AG10803 (cell line): ENCODE data around the gene MYL6.

Experiments used
- DNase-seq: peaks from one replicate; pipeline ENCODE4 v3.0.0; 2010; ENCODE audit warnings: low read depth
- H3K4me3 ChIP-seq: 2 replicates; pipeline ENCODE4 v1.5.1; 2011; ENCODE audit warnings: mild to moderate bottlenecking, low read length, control low read depth
- TF ChIP-seq, protein P1 (sequence below): conservative IDR thresholded peaks from 2 replicates; pipeline ENCODE4 v1.5.1; 2011; ENCODE audit warnings: mild to moderate bottlenecking, low read length, control low read depth, inconsistent platforms

MYL6 gene

DNA sequence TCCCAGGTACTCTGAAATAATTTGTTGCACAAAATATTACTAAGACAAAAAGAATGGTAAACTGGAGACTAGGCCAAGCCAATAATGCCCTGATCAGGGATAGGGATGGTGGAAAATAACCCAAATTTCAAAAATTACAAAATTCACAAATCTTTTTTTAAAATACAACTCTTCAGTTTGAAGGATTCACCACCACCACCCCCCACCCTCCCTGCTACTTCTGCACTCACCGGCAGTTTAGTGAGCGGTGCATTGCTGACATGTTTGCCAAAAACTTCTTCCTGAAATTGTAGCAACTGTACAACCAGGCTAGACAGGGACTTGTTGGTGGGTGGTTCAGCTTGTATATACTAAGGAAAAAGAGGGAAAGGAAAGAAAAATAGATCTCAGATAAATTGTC is 28.8 kb downstream of the MYL6 start:
- TF ChIP-seq, protein P1, sequence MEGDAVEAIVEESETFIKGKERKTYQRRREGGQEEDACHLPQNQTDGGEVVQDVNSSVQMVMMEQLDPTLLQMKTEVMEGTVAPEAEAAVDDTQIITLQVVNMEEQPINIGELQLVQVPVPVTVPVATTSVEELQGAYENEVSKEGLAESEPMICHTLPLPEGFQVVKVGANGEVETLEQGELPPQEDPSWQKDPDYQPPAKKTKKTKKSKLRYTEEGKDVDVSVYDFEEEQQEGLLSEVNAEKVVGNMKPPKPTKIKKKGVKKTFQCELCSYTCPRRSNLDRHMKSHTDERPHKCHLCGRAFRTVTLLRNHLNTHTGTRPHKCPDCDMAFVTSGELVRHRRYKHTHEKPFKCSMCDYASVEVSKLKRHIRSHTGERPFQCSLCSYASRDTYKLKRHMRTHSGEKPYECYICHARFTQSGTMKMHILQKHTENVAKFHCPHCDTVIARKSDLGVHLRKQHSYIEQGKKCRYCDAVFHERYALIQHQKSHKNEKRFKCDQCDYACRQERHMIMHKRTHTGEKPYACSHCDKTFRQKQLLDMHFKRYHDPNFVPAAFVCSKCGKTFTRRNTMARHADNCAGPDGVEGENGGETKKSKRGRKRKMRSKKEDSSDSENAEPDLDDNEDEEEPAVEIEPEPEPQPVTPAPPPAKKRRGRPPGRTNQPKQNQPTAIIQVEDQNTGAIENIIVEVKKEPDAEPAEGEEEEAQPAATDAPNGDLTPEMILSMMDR, result no peak
- H3K4me3 ChIP-seq, result no peak overlapping the region
- DNase-seq, result no peak

DNA sequence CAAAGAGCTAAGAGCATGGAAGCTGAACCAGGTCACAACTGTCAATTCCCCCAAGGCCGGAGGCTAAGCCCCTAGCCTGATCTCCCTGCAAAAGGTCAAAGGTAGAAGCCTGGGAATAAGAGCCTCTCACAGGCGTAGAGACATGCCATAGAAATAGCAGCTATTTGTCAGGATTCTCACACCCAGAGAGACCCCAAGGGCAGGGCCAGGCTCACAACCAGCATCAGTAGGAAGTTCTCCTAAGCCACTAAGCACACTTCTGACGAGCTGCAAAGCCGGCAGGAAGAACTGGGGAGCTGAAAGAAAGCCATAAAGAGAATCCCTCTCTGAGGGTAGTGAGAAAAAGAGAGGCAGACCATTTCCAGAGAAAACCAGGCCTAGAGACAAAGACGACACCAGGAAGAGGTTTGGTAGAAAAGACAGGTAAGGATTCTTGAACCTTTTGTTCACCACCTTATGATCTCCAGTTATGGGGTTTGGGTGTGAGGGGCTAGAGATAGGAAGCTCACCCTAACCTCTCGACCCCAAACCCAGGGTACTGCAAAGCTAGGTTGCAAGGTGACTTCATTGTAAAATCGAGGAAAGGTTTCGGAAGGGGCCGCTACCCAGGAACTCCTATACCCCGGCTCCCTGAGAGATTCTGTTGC is 30.1 kb downstream of the MYL6 start:
- peak overlapping the region; percentile 84 for H3K4me3 ChIP-seq
- DNase-seq, result no peak
- TF ChIP-seq, protein P1, result no peak

- DNase-seq, result no peak
- TF ChIP-seq, protein P1, result no peak
- H3K4me3 ChIP-seq, result peak overlapping the region; percentile 84
These were observed 30.6 kb downstream of the MYL6 start for GRCh38 chr12:56188778-56189098.

DNA sequence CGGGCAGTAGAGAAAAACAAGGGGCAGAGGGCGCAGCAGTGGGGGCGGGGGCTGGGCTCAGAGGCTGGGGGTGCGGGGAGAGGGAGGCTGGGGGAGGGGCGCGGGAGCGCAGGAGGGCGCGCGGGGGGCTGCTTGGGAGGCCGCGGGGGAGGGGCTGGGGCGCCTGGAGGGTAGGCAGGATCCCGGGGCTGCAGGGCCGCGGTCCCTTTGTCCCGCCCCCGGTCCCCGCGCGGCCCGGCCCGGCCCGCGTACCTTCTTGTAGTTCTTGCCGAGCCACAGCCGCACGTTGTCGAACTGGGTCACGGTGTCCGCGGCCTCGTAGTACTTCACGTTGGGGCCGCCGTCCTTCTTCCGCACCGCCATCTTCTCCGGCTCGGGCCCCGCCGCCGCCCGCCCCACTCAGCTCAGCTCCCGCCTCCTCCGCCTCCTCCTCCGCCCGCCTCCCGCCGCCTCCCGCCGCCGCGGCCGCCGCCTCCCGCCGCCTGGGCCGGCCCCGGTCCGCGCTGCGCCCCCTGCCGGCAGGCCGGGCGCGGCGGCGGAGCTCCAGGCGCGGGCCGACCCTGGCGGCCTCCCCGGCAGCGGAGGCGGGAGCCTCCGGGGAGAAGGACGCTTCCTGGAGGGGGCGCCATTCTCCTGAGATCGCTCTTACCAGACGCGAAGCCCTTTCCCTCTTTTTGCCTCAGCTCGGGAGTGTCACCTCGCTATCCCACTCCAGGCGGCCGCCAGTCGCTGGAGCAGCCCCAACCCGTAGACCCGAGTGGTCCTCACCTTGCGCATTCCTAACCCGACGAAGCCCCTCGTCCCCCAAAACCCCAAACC is 31.1 kb downstream of the MYL6 start, which contains the start of gene SMARCC2:
Gene SMARCC2, minus strand, starts transcription at position 385 of the 819 bp plus-strand sequence. Its CDS starts 22 bp downstream, at position 363.
- DNase-seq, result peak; percentile 82
- TF ChIP-seq, protein P1, result peak; percentile 53
- H3K4me3 ChIP-seq, result peak within 1 kb of the TSS; percentile 84

DNA sequence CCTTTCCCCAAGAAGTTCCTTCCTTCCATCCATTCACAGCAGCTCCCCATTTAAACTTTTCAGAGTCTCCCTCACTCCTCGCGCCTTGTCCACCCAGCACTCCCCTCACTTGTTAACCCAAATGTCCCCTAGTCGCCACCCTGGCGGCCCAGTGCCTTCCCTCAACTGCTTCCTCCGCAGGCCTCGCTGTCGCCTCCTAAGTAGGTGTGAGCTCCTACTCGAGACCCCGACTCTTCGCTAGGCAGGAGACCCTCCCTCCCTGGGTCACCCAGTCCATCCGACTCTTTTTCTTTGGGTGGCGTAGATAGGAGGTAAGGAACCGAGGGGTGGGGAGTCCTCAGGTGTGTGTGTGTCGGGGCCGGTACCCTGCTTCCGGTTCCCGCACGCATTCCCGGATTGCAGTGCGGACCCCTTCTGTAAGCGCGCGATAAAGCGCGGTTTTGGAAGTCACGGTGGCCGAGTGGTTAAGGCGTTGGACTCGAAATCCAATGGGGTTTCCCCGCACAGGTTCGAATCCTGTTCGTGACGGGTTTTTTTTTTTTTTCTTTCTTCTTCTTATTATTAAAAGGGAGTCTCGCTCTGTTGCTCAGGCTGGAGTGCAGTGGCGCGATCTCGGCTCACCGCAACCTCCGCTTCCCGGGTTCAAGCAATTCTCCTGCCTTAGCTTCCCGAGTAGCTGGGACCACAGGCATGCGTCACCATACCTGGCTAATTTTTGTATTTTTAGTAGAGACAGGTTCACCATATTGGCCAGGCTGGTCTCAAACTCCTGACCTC is 31.9 kb downstream of the MYL6 start:
- TF ChIP-seq, protein P1, result no peak
- DNase-seq, result peak; percentile 75
- peak overlapping the region; percentile 82 for H3K4me3 ChIP-seq

GRCh38 chr12:56190695-56191155 is 32.6 kb downstream of the MYL6 start:
- DNase-seq, result peak; percentile 50
- TF ChIP-seq, protein P1, result no peak
- no peak overlapping the region for H3K4me3 ChIP-seq
